Measurements from ENCODE around the gene AADACL4.
"Not testable (repeated sequence)": the region's sequence is repeated elsewhere in the genome, so short reads cannot be mapped to it uniquely, and the experiment has no call there.

The AADACL4 gene

DNA sequence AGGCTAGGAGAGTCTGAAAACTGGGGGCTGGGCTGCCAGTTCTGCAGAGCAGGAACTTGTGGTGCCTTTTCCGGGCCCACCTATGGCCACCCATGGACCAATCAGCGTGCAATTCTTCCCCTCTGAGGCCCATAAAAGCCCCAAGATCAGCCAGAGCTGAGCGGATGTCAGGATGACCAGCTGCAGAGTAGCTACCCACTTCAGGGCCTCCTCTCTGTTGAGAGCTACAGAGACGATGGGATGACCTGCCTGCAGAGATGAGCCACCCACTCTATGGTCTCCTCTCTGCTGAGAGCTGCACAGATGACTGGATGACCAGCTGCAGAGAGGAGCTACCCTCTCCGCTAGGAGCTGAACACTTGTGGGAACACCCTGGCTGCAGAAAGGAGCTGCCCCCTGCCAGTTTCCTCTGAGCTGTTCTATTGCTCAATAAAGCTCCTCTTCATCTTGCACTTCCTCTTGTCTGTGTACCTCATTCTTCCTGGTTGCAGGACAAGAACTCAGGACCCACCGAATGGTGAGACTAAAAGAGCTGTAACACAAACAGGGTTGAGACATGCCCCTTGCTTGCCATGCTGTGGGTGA lies 12.8 kb upstream of the AADACL4 start:
- no peak for DNase-seq

DNA sequence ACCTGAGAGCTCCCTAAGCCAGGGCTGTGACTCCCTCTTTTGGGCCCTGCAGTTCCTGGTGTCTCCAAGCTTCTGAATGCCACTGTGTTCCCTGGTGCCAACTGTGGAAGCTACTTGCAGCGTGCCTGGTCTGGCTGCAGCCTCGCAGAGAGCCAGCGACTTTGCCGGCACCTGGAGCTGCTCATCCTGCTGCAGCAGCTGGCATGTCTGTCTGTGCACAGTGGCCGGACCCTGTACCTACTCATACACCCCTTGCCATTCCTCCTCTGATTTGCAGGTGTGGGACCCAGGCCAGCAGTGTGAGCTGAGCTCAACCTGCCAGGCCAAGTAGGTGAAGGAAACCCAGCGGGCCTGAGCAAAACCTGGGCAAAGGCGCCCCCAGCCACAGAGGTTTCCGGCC lies 12.3 kb upstream of the AADACL4 start:
- DNase-seq, result no peak

DNA sequence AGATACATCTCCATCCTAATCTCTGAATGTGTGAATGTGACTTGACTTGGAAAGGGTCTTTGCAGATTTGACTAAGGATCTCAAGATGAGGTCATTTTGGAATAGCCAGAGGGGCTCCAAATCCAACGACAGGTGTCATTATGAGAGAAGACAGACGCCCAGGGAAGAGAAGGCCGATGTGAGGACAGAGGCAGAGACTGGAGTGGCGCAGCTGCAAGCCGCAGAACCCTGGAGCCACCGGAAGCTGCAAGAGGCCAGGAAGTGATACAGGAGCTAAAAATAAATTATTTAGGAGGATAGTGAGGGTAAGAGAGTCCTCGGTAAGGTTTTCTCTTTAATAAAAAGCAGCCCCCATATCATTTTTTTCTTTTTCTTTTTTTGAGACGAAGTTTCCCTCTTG lies 9.7 kb upstream of the AADACL4 start:
- no peak for DNase-seq

GRCh38 chr1:12634696-12635202 lies 9.1 kb upstream of the AADACL4 start:
- DNase-seq, result no peak

DNA sequence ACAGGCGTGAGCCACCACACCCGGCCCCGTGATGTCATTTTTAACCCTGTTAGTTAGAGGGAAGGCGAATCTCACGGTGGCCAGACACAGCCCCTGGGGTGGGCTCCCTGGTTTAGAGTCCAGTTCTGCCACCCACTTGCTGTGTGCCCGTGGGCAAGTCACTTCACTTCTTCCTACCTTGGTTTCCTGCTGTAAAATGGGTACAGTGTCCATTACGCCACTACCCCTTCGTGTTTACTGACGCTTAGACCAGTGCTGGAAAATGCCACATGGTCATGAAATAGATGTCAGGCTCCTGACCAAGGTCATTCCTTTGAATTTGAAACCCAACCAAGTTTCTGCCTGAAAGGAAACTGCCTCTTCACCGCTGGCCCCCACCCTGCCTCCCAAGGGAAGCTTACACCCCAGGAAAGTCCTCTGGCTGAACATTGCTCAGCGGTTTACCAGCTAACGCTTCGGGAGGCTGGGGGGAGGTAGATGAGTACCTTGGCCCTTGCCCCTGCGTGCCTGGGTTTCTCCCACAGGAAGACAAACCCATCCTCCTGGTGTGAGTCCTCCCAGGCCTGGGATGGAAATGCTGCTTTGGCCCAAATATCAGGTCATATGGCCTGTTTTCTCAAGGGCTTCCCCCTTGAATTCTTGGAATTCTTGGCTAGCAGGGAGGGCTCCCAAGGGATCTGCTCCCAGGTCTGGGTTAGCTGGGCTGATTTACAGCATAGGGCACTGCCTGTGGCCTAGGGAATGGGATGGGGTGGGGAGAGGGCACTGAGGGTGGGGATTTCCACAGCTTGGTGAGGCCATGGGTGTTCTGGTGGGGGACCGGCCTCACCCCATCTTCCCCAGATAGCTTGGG lies 7.6 kb upstream of the AADACL4 start:
- DNase-seq, result no peak

DNA sequence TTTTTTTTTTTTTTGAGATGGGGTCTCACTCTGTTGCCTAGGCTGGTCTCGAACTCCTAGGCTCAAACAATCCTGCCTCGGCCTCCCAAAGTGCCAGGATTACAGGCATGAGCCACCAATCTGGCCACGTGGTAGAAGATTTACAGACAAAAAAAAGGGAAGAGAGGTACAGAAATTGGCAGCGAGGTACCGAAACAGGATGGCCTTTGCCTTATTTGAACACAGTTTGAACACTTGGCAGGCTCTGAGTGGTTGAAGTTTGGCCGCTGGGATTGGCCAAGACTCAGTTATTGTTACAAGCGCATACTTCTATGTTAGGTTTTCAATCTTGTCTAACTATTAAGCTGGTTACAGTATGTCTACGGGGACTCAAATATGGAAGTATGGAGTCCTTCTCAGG lies 6.2 kb upstream of the AADACL4 start:
- DNase-seq, result no peak

DNA sequence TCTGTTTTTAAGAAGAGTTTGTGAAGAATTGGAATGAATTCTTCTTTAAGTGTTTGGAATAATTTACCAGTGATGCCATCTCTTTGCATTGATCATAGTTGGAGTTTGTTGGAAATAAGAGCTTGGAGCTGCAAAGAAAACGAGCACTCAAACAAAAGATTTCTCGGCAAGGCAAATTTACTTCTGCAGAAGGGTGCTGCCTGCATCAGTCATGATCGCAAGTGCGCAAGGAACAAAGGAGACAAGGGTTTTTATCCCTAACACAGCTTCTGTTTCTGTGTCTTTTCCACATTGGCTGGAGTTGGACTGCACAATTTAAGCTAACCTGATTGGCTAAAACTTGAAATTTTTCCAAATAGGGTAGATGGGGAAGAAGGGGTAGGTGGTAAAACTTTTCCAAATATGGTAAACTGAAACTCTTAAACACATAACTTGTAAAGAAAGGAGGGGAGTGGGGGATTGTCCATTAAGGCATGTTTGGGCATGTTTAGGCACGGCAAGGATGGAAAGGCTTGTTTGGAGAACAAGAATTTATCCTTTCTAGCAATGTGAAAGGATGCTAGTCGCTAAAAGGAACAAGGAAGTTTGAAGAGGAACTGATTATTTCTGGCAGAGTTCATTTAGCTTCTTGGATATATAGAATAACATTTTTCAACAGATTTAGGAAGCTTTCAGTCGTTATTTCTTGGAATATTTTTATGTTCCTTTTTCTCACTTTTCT lies 3.5 kb upstream of the AADACL4 start:
- no peak for DNase-seq

DNA sequence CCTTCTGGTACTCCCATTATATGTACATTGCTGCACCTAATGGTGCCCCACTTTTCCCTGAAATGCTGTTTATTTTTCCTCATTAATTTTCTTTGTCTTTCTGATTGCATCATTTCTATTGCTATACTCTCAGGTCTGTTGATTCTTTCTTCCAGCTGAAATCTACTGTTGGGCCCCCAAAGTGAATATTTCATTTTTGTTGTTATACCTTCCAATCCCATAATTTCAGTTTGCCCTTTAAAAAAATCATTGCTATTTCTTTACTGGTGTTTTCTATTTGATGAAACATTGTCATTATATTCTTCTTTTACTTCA lies 3.0 kb upstream of the AADACL4 start:
- DNase-seq, result no peak

DNA sequence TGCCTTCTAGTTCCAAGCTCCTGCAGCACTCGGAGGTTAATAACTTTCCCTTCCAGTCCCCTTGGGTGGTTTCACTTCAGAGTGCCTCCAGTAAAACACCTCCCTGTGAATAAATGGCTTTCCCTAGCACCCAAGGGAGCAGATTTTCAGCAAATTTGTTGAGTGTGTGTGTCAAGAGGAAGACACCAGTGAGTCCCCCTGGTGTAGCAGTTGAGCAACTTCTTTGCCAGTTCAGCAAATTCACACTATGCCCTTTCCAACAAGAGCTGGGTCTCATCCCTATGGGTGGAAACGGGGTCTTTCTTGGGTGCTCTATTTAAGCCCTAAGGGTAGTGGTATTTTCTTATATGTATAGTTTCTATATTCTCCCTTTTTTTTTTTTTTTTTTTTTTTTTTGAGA lies 806 bp upstream of the AADACL4 start:
- no peak for DNase-seq

GRCh38 chr1:12644237-12644636 lies 352 bp downstream of the AADACL4 start:
- DNase-seq, result no peak

- no peak for DNase-seq
Observed at GRCh38 chr1:12644829-12645228, 944 bp downstream of the AADACL4 start.

DNA sequence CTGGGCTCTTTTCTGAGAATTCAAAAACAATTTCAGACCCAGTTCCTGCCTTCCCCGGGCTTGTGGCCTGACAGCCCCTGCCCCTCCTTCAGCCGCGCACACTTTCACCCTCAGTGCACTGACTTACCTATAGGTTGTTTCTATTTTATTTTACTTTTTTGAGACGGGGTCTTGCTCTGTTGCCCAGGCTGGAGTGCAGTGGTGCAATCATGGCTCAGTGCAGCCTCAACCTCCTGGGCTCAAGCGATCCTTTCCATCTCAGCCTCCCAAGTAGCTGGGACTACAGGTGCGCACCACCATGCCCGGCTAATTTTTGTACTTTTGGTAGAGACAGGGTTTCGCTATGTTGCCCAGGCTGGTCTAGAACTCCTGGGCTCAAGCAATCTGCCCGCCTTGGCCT lies 1.5 kb downstream of the AADACL4 start:
- not testable (repeated sequence) for DNase-seq

GRCh38 chr1:12648741-12649140 lies 4.9 kb downstream of the AADACL4 start:
- no peak for DNase-seq

- DNase-seq, result no peak
Observed at GRCh38 chr1:12649971-12650421, 6.1 kb downstream of the AADACL4 start.

DNA sequence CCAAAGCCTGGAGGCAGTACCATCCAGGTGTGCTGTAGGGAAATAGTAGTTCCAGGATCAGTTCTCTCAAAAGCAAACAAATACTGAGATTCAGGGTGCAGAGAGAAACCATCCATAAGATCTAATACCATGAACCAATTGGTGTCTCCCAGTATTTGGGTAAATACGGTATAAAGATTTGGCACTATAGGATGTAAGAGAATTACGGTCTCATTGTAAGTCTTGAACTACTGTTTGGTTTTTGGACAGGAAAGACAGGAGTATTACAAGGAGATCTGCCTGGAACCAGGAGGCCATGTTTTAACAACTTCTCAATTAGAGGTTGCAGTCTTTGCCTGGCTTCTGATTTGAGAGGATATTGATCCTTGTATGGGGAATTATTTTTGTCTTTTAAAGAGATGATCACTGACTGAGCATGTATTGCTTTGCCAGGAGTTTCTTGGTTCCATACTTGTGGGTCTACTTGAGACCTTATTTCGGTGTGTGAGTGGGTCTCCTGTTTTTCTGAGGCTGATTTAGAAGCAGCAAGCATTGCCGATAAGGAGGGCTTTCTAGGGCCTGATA lies 10.2 kb downstream of the AADACL4 start:
- no peak for DNase-seq

DNA sequence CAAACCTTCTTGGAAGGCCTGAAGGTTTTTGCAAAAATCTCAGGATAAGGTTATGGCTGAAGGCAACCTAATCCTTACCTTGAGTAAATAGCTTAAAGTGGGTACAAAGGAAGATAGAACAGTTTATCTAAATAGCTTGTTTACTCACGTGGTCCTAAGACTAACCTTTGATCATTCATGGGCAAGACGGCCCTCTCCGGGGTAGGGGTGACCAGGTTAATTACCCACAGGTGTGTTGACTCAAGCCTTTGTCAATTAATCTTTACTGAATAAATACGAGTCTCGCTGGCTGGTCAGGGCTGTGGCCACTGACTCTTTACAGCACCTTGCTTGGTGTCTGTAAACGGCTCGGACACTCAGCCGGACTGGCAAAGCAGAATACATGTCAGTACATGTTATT lies 10.8 kb downstream of the AADACL4 start:
- DNase-seq, result no peak

DNA sequence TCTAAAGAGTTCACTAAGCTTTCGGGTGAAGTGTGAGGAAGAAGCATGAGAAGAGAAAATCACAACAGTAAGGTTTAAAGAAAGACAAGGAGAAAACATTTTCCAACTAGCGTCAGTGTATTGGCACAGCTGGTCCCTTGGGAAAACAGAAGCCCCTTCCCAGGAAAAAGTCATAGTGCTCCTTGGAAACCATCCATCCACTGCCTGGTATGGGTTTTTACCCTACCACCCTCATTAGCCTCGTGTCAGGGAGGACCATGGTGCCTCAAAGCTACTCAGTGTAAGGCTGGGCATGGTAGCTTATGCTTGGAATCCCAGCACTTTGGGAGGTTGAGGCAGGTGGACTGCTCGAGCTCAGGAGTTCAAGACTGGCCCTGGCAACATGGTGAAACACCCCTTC lies 12.7 kb downstream of the AADACL4 start:
- DNase-seq, result no peak

DNA sequence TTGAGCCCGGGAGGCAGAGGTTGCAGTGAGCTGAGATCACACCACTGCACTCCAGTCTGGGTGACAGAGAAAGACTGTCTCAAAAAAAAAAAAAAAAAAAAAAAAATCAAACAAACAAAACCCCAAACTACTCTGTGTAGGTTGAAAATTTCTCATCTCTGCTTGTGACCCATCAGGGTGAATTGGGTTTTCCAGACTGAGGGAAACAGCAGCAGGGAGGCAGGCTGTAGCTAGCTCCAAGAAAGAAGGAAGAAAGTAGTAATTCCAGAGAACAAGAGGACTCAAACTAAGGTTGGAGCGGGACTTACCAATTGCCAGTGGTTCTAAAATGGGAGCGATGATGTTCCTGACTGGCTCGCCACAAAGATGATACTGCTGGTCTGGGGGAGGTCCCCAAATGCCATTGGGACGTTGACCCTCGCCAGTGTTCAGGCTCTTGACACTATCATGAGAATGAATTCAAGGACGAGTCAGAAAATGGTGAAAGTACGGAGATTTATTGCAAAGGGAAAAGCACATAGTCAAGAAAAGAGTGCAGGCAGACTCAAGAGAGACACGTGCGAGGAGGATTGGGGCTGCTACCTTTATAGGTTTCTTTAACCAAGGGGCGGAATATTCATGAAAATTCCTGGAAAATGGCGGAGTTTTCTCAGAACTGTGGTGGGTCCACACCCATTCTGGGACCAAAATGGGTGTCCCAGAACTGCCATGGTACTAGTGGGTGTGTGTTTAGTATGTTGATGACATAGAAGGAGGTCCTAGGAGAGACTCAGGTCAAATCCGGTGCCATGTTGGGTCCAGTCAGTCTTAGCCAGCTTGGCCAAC lies 13.4 kb downstream of the AADACL4 start:
- no peak for DNase-seq

DNA sequence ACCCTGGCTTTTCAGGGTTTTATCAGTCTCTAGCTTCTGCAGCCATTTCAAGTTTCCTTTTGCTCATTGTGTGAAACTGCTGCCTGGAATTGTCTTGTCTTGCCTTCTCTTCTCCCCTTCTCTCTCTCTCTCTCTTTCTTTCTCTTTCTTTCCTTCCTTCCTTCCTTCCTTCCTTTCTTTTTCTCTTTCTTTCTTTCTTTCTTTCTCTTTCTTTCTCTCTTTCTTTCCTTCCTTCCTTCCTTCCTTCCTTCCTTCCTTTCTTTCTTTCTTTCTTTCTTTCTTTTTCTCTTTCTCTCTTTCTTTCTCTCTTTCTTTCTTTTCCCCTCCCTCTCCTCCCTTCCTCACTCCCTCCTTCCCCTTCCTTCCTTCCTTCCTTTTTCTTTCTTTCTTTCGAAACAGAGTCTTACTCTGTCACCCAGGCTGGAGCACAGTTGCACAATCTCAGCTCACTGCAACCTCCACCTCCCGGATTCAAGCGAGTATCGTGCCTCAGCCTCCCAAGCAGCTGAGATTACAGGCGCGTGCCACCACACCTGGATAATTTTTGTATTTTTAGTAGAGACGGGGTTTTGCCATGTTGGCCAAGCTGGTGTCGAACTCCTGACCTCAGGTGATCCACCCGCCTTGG lies 14.1 kb downstream of the AADACL4 start:
- not testable (repeated sequence) for DNase-seq

GRCh38 chr1:12658531-12659453 lies 14.9 kb downstream of the AADACL4 start:
- DNase-seq, result peak; percentile 28

DNA sequence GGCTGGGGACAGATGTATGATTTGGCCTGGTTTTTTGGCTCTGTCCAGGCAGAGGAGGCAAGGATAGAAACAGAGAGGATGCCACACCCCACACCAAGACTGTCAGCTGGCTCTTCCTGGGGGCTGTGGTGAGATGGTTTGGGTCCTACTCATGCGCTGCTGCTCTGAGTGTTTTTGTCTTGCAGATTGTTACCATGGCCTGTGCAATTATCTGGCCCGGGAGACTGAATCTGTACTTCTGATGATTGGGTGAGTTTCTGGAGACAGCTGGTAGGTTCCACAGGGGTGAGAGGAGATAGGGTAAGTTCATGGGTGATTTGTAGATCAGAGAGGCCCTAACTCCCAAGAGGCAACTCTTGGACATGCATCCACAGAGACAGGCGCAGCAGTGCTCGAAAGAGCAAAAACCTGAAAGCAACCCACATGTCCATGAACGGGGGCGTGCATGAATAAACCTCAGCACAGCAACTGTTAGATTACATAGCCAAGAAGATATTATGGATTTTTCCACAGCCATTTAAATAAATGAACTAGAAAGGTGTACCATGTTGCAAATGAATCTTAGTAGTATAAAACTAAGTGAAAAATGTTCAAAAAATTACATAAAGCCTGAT lies 17.8 kb downstream of the AADACL4 start:
- no peak for DNase-seq

Measured in NCI-H2171 (cell line).